AG04450 (cell line): ENCODE results near the gene DPP6. TPM values are rescaled to one million over a fixed set of nuclear protein-coding genes. Genes with fewer than 3 reads are reported as not detected.

Experiments
- CTCF ChIA-PET: fragments of 300-600, 350-600 bp; formaldehyde crosslinking; extraction: SDS; loops from one replicate; lab custom pipeline; 2022; ENCODE audit warnings: antibody characterized with exemption, inconsistent platforms; lab: Charles Lee
- POLR2A ChIA-PET: fragments of 350-600 bp; formaldehyde crosslinking; extraction: SDS; loops from one replicate; lab custom pipeline; 2021; ENCODE audit warnings: antibody characterized with exemption, inconsistent platforms; lab: Yijun Ruan, JAX
- DNase-seq: peaks from one replicate; pipeline ENCODE4 v3.0.0-alpha.2; 2011; ENCODE audit warnings: low read depth, low spot score
- H3K27ac ChIP-seq: one replicate; pipeline ENCODE4 v1.5.1; 2012; ENCODE audit warnings: low read depth, low read length, control low read depth
- H3K27me3 ChIP-seq: one replicate; pipeline ENCODE4 v1.6.0; 2012; ENCODE audit warnings: low read length; ENCODE audit not compliant: control insufficient read depth, insufficient read depth
- H3K4me3 ChIP-seq: 2 replicates; pipeline ENCODE4 v1.5.1; 2011; ENCODE audit warnings: mild to moderate bottlenecking, low read depth, low read length, control low read depth
- H3K9me3 ChIP-seq: 2 replicates; pipeline ENCODE4 v1.5.1; 2012; ENCODE audit warnings: low read length; ENCODE audit not compliant: control insufficient read depth, insufficient read depth
- polyA plus RNA-seq: library from polyadenylated mRNA; depleted of rRNA; stranded (reverse); fragments of >200 nt; gene quantifications from 2 replicates; pipeline ENCODE4 v1.2.3, GENCODE V29; 2011
- TF ChIP-seq, protein P1 (sequence below): IDR thresholded peaks from 2 replicates; pipeline ENCODE4 v1.5.1; 2011; ENCODE audit warnings: low read depth, low read length, control low read depth, inconsistent platforms

The DPP6 gene
- polyA plus RNA-seq, 1 experiment = not detected

- CTCF ChIA-PET = no interaction called here
- no peak overlapping the region for H3K27ac ChIP-seq
- no peak overlapping the region for H3K4me3 ChIP-seq
- TF ChIP-seq, protein P1, sequence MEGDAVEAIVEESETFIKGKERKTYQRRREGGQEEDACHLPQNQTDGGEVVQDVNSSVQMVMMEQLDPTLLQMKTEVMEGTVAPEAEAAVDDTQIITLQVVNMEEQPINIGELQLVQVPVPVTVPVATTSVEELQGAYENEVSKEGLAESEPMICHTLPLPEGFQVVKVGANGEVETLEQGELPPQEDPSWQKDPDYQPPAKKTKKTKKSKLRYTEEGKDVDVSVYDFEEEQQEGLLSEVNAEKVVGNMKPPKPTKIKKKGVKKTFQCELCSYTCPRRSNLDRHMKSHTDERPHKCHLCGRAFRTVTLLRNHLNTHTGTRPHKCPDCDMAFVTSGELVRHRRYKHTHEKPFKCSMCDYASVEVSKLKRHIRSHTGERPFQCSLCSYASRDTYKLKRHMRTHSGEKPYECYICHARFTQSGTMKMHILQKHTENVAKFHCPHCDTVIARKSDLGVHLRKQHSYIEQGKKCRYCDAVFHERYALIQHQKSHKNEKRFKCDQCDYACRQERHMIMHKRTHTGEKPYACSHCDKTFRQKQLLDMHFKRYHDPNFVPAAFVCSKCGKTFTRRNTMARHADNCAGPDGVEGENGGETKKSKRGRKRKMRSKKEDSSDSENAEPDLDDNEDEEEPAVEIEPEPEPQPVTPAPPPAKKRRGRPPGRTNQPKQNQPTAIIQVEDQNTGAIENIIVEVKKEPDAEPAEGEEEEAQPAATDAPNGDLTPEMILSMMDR = no peak
- H3K9me3 ChIP-seq = peaks cover 24% of the 10 kb centered on the region
- DNase-seq = no peak
- POLR2A ChIA-PET = no interaction called here
- H3K27me3 ChIP-seq = no peaks in the 10 kb centered on the region
Observed at GRCh38 chr7:154242709-154243108, 190.5 kb downstream of the DPP6 start.

DNA sequence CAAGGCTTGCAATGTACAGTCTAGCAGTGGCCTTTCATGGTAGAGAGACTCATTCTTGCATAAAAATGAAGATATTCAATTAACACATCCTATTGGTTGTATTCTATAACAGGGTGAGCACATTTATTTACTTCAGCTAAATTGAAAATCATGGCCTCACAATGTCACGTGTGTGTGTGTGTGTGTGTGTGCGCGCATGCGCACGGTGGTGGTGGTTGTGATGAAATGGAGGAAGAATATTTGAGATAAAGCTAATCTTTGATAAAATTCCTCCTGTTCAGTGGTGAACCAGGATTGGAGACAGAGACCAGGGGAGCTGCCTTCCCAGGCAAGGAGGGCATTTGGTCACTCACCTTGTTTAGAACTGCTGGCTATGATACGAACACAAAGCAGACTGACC is 199.8 kb downstream of the DPP6 start:
- Histone ChIP-seq H3K27ac (no peak overlapping the region), H3K27me3 (no peaks in the 10 kb centered on the region), H3K4me3 (no peak overlapping the region), H3K9me3 (peaks cover 32% of the 10 kb centered on the region)
- ChIA-PET CTCF (no interaction called here), POLR2A (no interaction called here)
- no peak for DNase-seq
- TF ChIP-seq, protein P1 = no peak

GRCh38 chr7:154253810-154254209 is 201.6 kb downstream of the DPP6 start:
- CTCF ChIA-PET = no interaction called here
- H3K4me3 ChIP-seq = no peak overlapping the region
- TF ChIP-seq, protein P1 = no peak
- POLR2A ChIA-PET = no interaction called here
- H3K27me3 ChIP-seq = no peaks in the 10 kb centered on the region
- H3K9me3 ChIP-seq = peaks cover 38% of the 10 kb centered on the region
- no peak overlapping the region for H3K27ac ChIP-seq
- no peak for DNase-seq

DNA sequence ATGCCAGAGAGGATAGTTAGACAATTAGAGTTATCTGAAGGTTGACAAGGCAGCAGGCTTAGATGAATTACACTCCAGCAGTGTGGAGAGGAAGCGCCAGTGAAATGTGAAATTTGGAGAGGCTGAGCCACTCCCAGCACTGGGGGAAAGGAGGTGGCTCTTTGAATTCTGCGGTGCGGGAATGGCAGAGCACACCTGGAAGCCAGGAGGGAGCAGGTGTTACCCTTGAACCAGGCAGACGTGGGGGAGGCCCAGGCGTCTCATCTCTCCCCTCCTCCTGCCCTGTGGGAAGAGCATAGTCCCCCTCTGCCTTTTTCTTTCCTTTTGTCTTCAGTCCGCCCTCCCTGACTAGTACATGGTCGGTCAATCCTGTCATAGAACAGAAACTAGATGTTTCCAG is 203.1 kb downstream of the DPP6 start:
- H3K27ac ChIP-seq = no peak overlapping the region
- ChIA-PET CTCF (no interaction called here), POLR2A (no interaction called here)
- no peak overlapping the region for H3K4me3 ChIP-seq
- no peaks in the 10 kb centered on the region for H3K27me3 ChIP-seq
- no peak for DNase-seq
- TF ChIP-seq, protein P1 = no peak
- H3K9me3 ChIP-seq = peaks cover 42% of the 10 kb centered on the region

DNA sequence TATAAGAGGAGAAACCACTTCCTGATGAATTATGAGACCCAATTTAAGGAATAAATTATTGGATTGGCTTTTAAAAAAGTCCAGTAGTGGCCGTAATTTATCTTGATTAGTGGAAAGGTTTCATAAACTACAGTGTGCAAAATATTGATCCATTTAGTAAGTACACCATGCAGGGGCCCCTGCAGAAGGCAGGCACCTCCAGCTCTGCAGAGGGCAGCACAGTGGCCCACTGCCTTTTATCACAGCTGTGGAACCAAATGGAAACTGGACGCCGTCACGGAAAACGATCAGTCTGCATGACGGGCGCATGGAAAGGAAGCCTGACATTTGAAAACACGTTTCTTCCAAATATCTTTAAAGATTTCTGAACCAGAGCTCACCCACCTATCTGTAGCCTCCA is 204.0 kb downstream of the DPP6 start:
- CTCF ChIA-PET = no interaction called here

More for the DNA sequence above, 204.0 kb downstream of the DPP6 start:
- H3K27ac ChIP-seq = no peak overlapping the region
- no peak overlapping the region for H3K4me3 ChIP-seq
- no peak for DNase-seq
- H3K9me3 ChIP-seq = peaks cover 39% of the 10 kb centered on the region
- POLR2A ChIA-PET = no interaction called here
- H3K27me3 ChIP-seq = no peaks in the 10 kb centered on the region
- TF ChIP-seq, protein P1 = no peak
